Ureter (tissue), 1 donor: ENCODE measurements around the gene TM6SF1. TPM values are rescaled to one million over a fixed set of nuclear protein-coding genes. Genes with fewer than 3 reads are reported as not detected.

ENCODE experiments used
- DNase-seq: peaks from one replicate; pipeline ENCODE4 v3.0.0-alpha.2; 2020; ENCODE audit warnings: low spot score
- total RNA-seq: library from RNA; stranded (reverse); gene quantifications from one replicate; pipeline ENCODE4 v1.2.4, GENCODE V29; 2023
- donor health status: DM: yes; HTN: yes; CAD: no.

Gene TM6SF1
- total RNA-seq, 1 donor from 2014 or later: 8.7 TPM

- no peak for DNase-seq
Observed at GRCh38 chr15:83174891-83175290, 67.4 kb downstream of the TM6SF1 start.

- no peak for DNase-seq
Observed at GRCh38 chr15:83178390-83178789, 70.9 kb downstream of the TM6SF1 start.

- DNase-seq: no peak
Observed at GRCh38 chr15:83178869-83179325, 71.5 kb downstream of the TM6SF1 start.

GRCh38 chr15:83185561-83185960, 78.1 kb downstream of the TM6SF1 start:
- no peak for DNase-seq

Other genes with a start within 250 kb of the TM6SF1 start
- gene HOMER2, start 154.9 kb upstream of the TM6SF1 start, total RNA-seq: 9.4 TPM
- 18.6 TPM for gene RAMAC, start 121.4 kb upstream of the TM6SF1 start, total RNA-seq
- 28.1 TPM for gene C15orf40, start 96.0 kb upstream of the TM6SF1 start, total RNA-seq
- 64.9 TPM for gene BTBD1, start 40.4 kb upstream of the TM6SF1 start, total RNA-seq
- 68.7 TPM for gene HDGFL3, start 100.2 kb downstream of the TM6SF1 start, total RNA-seq
- gene BNC1, start 177.0 kb downstream of the TM6SF1 start, total RNA-seq: 1.1 TPM